CMK (cell line): ENCODE results near the gene GARS1.

Source experiments
- DNase-seq: peaks from one replicate; pipeline ENCODE4 v3.0.0-alpha.2; 2010; ENCODE audit warnings: low read depth

Gene GARS1

DNA sequence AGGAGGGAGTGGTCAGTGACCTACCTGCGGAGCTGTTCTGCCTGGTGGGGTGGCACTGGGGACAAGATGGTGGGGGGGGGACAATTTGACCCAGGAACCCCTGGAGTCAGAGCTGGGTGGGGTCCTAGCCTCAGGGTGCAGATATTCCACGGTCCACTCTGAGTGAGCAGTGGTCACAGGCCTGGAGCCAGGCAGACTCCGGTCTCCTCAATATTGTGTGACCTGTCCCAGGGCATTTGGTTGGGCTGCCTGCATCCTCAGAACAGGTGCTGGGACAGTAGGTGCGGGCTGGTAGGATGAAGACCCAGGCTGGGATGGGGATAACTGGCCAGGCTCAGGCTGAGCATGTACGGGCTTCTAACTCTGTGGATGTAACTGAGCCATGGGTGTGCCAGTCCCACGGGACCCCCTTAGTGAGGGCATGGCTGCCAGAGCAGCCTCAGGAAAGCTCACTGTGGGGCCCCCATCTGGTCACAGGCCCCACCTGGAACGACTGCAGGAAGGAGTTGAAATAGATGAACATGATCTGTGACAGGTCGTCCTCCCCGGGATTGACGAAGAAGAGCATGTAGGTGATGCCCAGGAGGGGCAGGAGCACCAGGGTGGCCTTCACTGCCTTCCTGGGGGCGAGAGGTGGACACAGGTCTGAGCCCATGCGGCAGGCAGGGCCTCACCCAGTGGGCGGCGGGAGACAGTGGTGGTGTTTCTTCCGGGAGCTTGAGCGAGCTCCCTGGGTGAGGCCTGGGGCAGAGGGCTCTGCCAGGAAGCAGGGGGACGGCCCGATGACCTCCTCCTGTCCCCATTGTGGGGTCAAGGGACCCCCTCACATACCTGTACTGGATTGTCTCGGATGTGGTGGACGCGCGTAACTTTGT is 60.7 kb downstream of the GARS1 start:
- DNase-seq, result no peak

DNA sequence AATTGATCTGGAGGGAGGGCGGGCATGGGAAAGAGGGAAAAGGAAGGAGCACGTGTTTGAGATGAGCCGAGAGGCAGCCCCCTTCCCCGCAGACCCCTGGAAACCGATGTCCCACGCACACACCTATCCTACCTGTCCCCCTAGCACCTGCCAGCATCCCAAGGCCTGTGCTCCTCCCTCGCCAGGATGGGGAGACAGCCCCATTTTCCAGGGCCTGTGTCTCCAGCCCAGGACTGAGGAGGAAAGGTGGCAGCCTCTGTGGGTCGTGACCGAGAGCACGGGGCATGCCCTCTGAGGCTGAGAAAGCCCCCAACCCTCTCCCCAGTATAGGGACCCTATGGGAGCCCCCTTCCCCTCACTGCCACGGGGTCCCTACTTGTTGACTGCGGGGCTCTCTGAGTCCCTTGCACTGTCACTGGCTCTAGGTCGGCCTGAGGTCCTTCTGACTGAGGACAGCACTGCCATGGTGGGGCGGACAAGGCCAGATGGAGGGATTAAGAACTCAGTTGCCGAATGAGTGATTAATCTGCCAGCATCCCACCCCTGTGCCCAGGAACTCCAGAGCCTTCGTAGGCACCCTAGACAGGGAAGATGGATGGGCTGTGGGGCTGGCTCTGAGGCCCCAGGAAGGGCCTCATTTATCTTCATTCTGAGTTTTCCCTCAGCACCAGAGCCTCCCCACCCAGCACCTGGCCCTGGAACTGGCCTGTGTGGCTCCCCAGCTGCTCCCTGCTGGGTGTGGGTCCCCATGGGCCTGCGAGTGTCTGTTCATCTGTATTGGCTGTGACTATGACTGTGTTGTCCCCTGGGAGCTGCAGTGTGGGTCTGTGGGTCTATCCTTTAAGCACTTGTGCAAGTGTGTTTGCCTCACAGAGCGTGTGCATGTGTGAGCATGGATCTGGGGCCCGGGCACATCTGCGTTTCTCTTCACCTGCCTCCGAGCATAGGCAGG is 61.6 kb downstream of the GARS1 start:
- DNase-seq, result no peak

DNA sequence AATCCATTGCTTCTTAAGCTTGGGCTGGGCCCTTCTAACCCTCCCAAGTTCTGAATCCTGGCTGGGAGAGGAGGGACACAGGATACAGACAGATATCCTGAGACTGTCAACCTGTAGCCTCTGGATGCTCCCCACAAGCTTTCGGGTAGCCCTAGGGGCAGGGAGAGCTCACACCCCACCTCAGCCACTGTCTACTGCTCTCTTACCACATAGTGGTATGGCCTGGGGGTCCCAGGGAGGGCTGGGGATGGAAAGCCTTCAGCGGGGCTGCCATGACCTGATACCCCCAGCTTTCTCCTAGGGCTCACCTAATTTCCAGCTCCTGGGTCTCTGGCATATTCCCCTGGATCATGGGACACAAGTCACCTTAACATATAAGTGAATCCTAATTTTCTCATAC is 62.5 kb downstream of the GARS1 start:
- no peak for DNase-seq

GRCh38 chr7:30658479-30659074 is 63.9 kb downstream of the GARS1 start:
- DNase-seq, result no peak

- DNase-seq, result no peak
These were observed 64.6 kb downstream of the GARS1 start for GRCh38 chr7:30659312-30659711.

DNA sequence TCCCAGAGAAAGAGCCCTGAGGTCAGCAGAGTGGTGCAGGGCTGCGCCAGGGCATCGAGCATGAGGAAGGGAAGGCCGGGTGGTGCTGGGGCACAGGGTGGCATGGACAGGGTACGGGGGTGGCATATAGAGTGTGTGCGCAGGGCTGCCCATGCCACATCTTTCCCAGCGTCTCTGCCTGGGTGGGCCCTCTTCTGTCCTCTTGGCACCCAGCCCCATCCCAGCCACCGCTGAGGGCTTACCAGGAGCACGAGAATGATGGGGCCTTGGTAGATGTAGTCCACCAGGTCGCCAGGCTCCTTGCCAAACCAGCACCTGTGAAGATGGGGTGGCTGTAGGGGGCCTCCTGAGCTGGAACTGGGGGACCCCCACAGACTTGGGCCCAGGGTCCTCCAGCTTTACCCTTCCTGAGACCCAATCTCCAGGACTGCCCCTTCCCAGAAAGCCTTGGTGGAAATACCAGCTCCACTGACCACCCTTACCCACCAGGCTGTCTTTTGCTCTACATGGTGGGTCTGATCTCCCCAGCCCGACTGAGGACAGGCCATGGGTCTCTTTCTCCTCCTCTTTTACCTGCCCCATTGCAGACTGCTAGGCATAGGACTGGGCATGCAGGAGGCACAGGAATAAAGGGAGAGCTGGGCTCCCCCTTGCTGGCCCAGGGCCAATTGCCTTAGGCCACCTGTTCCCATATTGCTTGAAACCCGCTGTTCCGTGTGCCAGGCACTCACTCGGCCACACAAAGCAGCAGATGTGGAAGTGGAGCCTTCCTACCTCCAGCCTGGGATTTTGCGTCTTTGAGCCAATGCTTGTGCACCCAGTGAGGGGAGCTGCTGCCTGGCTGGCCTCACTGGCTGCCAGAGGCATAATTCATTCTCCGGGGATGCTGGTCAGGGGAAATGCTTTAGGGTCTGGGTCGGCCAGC is 65.9 kb downstream of the GARS1 start:
- no peak for DNase-seq

DNA sequence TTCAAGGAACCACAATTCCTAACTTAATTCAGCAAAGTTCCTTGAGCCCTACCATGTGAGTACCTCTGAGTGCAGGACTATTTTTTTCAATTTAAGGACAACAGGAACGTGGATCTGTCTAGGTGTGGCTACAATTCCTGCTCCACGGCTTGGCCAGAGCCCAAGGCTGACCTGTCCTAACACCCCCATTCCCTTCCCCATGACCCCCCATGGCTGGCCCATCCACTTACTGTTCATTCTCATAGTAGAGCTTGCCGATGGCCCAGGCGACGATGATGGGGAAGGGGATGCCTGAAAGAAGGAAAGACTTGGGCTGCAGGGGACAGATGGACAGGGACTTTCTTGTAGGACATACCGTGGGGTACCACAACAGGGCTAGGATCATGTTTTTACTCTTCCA is 67.2 kb downstream of the GARS1 start:
- DNase-seq, result no peak

DNA sequence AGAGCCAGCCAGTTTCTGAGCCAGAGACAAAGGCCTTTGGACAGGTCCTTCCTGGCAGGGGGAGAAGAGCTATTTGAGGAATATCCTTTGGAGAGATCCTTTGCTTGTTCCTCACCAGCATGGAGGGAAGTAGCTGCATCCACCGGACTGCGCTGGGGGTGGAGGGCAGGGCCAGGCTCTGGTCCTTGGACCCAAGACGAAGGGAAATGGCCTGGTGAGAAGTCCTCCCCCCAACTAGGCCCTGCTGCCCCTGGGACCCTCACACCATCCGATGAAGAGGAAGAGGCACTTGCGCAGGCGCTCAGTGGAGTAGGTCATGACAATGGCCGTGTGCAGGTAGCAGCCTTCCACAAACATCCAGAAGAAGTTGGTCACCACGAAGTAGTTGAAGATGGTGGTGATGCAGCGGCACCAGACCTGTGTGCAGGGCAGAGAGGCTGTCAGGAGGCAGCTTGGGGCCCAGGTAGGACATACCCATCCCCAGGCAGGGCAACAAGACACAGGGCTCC is 67.8 kb downstream of the GARS1 start:
- no peak for DNase-seq

GRCh38 chr7:30663414-30663813 is 68.7 kb downstream of the GARS1 start:
- DNase-seq, result no peak

- no peak for DNase-seq
These were observed 69.7 kb downstream of the GARS1 start for GRCh38 chr7:30664184-30664885.

GRCh38 chr7:30665043-30665442 is 70.4 kb downstream of the GARS1 start:
- no peak for DNase-seq

DNA sequence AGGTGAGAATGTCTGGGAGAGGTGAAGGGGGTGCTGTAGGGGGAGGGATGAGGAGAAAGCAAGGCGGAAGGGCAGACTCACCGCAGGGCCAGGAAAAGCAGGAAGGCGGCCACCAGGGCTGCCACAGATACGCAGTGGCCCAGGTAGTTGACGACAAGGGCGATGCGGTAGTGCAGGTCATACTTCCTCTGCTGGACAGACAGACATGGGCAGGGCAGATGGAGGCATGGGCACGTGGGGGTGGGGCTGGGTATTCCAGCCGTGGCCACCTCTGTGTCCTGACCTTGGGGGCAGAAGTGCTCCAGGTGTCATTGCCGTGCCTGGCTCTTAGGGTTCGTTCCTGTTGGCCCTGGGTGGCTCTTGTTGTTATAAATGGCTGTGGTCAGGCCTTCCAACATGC is 70.8 kb downstream of the GARS1 start:
- no peak for DNase-seq

- DNase-seq, result no peak
These were observed 72.5 kb downstream of the GARS1 start for GRCh38 chr7:30667172-30667571.

DNA sequence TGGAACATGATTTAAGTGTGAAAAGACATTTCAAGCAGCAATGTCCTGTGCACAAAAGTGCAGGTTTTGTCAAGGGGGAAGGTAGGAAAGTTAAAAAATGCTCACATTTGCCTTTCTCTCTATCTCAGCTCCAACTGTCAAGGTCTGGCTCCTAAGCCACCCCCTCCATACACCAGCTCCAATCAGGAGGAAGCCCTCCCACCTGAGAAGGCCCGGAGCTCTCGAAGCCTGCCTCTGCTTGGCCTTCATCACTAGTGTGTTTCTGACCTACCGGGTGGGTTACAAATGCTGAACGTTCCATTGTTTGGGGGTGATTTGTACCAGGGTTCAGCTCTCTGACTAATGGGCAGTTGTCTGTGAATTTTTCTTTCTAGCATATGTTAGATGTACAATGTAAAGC is 73.4 kb downstream of the GARS1 start:
- no peak for DNase-seq

GRCh38 chr7:30671793-30672465 is 77.3 kb downstream of the GARS1 start:
- DNase-seq, result peak; percentile 37

GRCh38 chr7:30674420-30674819 is 79.7 kb downstream of the GARS1 start:
- DNase-seq, result no peak

- DNase-seq, result no peak
These were observed 80.2 kb downstream of the GARS1 start for GRCh38 chr7:30674876-30675275.

GRCh38 chr7:30678805-30679204 is 84.1 kb downstream of the GARS1 start:
- no peak for DNase-seq

DNA sequence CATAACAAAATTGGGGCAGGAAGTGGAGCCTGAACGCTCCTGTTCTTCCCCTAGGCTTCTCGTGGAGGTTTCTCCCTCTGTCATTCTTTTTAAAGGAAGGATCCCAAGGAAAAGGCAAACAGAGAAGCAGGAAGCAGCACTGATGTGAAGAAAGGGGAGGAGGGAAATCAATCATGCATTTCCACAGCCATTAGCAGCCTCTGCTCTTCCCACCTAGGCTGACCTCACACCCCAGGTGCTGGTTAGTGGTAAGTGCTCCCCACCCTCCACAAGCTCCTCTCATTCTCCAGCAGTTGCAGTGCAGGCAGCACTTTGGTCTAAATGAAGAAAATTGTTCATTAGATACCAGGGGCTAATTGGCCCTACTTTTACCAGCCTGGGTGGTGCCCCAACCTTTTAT is 85.0 kb downstream of the GARS1 start:
- no peak for DNase-seq

- DNase-seq, result no peak
These were observed 86.7 kb downstream of the GARS1 start for GRCh38 chr7:30681331-30681797.
